Measurements from ENCODE around the gene PVALEF.

The PVALEF gene

DNA sequence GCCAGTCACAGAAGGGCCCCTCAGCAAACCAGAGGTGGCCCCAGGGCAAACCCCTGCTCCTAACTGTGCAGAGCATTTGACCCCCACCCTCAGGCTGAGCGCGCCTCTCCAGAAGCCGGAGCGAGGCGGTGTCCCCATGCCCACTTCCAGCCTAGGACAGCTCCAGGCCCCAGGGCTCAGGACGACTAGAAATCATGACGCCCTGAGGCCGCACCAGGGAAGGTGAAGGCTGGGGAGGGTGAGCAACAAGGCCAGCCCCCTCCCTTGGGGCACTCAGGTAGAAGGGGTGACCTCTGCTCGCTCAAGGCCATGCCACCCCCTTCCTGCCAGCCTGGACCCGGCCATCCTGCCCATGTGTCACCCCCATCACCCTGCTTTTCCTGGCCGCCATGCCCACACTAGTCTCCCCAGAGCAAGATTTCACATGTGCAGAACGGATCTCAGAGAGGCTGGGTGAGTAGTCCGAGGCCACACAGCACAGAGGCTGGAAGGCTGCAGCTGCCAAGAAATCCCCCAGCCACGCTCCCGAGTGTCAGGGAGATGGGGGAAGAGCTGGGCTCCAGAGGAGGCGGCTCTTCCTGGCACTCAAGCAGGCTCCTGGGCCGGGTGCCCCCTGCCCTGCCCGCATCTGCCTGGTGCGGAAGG lies 2.1 kb upstream of the PVALEF start:
- no peak for DNase-seq (ENCODE audit: low spot score)

DNA sequence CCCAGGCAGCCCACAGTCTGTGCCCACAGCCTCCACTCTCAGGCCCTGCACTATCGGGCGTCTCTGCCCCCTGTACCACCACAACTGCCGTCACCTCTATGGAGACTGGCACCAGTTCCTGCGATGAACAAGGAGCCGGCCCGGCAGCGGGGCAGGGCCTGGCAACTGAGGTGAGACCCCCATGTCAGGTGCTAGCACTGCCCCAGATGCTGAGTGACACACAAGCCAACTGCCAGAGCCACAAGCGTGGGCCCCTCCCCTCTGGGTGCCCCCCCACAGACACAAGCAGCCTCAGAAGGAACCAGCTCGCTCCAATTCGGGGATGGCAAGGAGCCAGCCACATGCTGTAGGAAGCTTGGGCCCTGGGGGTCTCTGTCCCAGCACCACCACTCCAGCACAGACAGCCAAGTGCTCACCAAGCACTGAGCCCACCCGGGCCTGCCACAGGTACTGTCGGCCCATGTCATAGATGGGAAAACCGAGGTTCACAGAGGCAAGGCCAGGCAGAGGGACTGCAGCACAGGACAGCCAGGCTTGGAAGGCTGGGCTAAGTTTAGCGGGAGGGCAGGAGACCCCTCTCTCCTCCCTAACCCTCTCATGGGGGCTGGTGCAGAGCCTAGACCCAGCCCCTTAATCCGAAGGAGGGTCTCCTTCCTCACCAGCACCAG lies 1.5 kb upstream of the PVALEF start:
- no peak for DNase-seq (ENCODE audit: low spot score)

GRCh38 chr17:81164371-81165245 lies 699 bp upstream of the PVALEF start:
- DNase-seq (ENCODE audit: low spot score), result no peak

- DNase-seq (ENCODE audit: low spot score), result no peak
Measured at GRCh38 chr17:81166033-81166492, 756 bp downstream of the PVALEF start, which contains the start of gene AATK. TSS of gene AATK (minus strand) at chr17:81166221. CDS start at chr17:81165992, 229 bp downstream.

- no peak for DNase-seq (ENCODE audit: low spot score)
Measured at GRCh38 chr17:81167194-81167524, 1.9 kb downstream of the PVALEF start.

DNA sequence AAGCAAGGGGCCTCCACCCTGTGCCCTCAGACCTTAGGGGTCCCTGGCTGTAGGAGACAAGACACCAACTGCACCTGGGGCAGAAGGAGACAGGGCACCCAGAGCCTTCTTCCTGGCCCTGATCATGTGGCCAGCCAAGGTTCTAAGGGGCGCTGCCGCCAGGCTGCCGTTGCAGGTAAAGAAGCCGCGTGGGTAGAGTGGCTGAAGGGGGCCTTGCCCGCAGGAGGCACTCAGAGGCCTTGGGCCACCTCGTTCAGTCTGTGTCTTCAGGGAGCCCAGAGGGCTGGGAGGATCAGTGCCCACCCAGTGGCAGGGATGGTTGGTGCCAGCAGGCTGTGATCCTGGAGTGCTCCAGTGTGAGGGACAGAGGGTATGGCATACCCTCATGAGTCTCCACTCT lies 2.3 kb downstream of the PVALEF start:
- no peak for DNase-seq (ENCODE audit: low spot score)

DNA sequence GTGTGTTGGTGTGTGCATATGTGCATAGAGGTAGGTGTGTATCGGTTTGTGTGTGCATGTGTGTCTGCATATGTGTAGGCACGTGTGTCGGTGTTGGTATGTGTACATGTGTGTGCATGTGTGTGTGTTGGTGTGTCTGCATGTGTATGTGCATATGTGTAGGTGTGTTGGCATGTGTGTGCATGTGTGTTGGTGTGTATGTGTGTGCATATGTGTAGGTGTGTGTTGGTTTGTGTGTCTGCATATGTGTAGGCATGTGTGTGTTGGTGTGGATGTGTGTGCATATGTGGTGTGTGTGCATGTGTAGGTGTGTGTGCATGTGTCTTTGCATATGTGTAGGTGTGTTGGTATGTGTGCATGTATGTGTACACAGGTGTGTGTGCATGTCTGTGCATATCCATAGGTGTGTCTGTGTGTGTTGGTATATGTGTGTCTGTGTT lies 4.6 kb downstream of the PVALEF start:
- no peak for DNase-seq (ENCODE audit: low spot score)

DNA sequence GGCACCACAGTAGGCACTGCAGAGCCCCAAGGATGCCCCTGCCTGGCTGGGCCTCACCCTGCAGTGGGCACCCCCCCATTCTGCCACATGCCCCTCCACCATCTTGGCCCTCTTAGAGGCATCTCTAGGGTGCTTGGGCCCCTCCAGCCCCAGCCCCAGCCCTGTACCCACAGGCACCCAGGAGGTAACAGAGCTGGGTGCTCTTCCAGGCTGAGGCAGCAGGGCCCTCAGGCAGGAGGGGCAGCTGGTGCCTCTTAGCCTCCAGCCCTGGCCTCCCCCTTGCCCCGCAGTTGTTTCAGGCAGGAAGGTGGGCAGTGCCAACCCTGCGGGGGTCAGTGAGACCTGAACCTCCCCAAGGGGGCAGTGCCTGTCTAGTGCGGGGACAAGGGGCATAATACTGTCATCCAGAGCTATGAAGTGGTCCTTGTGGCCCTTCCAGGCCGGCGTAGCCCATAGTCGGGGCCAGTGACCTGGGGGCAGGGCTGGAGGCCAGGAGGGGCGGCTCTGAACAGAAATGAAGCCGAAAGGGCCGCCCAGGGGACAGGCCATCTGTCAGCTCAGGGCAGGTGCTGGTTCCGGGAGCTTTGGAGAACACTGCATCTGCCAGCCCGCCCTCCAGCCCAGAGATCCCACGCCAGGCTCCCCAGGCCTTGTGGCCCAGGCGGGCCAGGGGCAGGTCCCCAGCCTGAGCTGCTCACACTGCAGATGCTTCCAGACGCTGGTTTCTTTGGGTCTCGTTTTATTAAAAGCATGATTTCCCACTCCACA lies 5.6 kb downstream of the PVALEF start:
- no peak for DNase-seq (ENCODE audit: low spot score)

- DNase-seq (ENCODE audit: low spot score), result no peak
Measured at GRCh38 chr17:81171941-81172340, 6.6 kb downstream of the PVALEF start.

DNA sequence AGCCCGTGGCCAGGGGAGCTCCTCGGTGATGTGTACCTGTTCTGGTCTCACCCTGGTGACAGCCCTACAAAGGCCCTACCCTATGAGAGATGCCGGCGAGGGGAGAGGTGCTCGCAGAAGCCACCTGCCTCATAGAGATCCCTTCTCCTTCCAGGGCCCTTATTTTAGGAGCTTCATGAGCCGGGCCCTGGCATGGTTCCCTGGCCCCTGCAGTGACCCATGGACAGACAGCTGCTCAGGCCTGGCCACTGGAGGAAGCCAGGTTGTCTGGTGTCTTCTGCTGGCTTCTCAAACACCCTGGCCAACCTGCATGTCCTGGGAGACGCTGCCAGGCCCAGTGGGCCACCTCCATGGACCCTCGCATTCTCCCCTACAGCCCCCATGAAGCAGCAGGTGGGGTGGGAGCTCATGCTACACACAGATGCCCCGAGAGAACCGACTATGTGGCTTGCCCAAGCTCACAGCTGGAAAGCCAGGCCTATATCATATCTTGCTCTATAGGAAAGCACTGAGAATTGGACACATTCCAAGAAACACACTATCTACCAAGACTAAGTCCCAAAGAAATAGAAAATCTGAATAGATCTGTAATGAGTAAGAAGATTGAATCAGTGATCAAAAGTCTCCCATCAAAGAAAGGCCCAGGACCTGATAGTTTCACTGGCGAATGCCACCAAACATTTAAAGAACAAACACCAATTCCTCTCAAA lies 7.9 kb downstream of the PVALEF start:
- DNase-seq (ENCODE audit: low spot score), result no peak

DNA sequence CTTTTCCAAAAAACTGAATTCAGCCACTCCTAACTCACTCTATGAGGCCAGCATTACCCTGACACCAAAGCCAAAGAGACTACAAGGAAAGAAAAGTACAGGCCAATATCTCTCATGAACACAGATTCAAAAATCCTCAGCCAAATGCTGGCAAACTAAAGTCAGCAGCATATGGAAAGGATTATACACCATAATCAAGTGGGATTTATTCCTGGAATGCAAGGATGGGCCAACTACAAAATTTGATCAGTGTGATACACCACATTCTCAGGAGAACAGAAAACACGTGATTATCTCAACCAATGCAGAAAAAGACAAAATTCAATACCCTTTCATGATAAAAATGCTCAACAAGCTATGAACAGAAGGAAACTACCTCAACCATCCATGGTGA lies 8.5 kb downstream of the PVALEF start:
- DNase-seq (ENCODE audit: low spot score), result no peak

DNA sequence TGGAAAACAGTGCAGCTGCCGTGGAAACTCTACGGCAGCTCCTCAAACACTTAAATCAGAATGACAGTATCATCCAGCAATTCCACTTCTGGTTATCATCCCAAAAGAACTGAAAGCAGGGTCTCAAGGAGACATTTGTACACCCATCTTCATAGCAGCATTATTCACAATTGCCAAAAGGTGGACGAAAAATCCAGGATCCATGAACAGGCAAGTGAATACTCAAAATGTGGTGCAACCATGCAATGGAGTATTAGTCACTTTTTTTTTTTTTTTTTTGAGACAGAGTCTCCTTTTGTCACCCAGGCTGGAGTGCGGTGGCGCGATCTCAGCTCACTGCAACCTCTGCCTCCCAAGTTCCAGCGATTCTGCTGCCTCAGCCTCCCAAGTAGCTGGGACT lies 11.4 kb downstream of the PVALEF start:
- DNase-seq (ENCODE audit: low spot score), result no peak

DNA sequence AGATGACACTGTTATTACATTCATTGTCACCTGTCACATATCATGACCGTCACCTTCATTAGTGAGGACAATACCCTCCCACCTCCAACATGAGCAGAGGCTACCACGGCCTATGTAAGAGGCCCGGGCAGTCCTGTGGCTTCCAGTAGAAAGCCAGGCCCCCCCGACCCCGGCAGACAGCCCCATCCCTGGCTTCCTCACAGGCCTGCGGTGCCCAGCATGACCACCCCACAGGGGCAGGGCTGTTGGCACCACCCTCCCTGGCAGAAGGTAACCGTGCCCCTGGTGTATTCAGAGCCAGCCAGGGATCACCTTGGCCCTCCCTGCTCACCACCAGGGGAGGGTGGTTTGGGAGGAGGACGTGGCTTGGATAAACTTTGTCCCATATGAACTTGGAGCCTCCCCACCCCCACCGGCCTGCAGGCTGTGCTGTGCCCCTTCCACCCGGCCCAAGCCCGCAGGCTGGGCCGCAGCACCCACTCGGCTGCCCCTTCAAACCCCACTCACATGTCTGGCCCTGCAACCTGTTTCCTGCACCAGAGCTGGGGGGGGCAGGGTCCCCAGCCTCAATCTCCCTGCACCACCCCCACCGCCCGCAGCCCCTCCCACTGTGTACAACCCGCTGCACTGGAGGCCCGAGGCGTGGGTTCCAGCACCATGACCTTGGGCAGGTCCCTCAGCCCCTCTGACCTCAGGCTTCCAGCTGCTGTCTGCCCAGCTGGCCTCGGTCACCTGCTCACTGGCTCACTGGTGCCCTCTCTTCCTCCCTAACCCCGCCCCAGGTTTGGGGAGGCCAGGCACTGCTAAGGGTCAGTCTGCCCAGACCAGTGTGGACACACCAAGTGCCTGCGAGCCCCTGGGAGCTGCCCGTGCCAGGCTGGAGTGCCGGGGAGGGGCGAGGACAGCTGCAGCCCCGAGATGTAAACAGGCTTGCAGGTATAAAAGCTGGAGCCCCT lies 13.1 kb downstream of the PVALEF start:
- no peak for DNase-seq (ENCODE audit: low spot score)

GRCh38 chr17:81179220-81179619 lies 13.9 kb downstream of the PVALEF start:
- DNase-seq (ENCODE audit: low spot score), result no peak

DNA sequence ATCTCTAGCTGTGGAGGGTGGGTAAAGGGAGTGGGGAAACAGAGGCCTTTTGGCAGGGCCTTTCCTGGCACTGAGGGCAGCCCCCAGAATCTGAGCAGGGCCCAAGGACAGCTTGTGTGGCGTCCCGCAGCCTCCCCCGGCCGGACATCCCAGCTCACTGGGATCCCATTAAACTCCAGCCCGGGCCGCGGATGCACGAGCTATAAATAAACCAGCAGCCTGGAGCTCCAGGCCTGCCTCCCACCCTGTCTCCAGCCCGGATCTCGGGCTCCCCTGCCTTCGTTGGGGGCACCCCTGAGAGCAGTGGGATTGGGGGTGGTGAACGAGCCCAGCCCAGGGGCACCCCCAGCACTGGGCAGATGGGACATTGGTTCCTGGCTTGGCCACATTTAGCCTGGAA lies 14.6 kb downstream of the PVALEF start:
- DNase-seq (ENCODE audit: low spot score), result no peak

GRCh38 chr17:81180836-81181810 lies 15.8 kb downstream of the PVALEF start:
- DNase-seq (ENCODE audit: low spot score), result no peak

DNA sequence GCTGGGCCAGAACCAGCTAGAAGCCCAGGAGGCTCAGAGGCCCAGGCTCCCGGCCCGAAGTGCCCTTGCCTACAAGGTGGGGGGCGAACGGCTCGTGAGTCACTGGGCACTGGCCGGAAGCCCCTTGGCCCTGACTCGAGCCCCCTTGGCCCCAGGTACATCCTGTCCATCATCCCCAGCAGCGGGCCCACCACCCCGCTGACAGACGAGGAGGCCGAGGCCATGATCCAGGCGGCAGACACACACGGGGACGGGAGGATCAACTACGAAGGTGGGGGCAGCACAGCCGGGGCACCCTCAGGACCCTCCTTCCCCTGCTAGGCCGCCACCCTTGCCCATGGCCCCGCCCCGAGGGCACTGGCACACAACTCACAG lies 16.5 kb downstream of the PVALEF start:
- DNase-seq (ENCODE audit: low spot score), result no peak

DNA sequence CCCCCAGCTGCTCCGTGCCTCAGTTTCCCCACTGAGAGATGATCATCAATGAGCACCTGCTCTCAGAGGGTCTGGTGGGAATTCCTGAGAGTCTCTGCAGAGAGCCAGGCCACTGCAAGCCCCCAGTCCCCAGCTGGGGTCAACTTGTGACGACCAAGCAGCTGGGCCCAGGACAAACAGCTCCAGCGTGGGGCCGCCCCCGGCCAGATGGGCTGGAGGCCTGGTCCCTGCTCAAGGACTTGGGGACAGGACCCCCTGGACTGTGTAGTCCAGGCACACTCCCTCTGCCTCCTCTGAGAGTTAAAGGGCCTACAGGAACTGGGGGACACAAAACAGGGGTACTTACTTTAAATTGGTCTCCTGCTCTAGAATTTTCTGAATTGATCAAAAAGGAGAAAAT lies 17.3 kb downstream of the PVALEF start:
- no peak for DNase-seq (ENCODE audit: low spot score)

GRCh38 chr17:81183316-81183715 lies 18.0 kb downstream of the PVALEF start:
- DNase-seq (ENCODE audit: low spot score), result no peak
